HG03354 (cell line): ENCODE results near the gene LRRC4B.
"Not testable (repeated sequence)": the region's sequence is repeated elsewhere in the genome, so short reads cannot be mapped to it uniquely, and the experiment has no call there.

Experiments used
- ATAC-seq: cut with Tn5 transposase; IDR thresholded peaks from one replicate; pipeline ENCODE4 v1.9.1; 2021; ENCODE audit warnings: mild to moderate bottlenecking; ENCODE audit not compliant: unreplicated experiment, poor library complexity, severe bottlenecking

LRRC4B gene

DNA sequence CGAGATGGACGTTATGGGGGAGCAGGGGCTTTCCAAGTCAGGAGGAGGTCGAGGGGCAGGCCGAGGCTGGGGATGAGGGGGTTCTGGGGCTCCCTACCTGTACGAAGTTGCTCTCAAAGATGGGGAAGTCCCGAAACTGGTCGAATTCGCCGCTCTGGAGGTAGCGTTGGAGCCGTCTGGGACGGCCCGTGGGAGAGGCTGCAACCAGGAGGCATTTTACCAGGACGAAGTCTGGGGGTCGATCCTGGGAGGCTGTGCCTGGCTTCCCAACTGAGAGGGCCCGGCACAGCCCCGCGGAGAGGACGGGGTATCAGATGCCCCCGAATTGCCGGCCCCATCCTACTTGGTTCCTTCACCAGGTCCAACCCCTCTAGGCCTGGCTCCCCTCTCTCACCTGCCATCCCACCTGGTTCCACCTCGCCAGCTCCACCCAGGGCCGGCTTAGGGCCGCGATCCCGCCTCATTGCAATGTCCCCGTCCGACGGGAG is 92.5 kb downstream of the LRRC4B start:
- ATAC-seq = peak; percentile 18

DNA sequence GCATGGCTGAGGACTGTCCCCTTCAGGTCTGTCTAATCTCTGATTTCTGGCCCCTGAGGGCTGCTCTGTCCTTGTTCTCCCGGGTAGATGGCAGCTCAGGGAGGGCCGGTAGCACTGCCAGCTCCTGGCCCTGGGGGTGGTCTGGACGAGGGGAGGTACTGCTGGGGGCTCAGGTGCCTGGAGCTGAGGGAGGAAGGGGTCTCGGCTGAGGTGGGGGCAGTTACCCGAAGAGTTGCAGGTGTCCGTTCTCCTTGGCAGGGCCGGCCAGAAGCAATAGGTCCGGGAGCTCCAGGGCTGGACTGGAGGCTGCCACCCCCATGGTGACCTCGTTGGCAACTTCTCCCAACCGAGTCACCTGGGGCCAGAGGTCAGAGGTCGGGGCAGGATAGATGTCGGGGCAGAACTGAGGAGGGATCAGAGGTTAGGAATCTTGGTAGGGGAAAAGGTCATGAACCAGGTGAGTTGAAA is 93.1 kb downstream of the LRRC4B start:
- ATAC-seq = no peak

DNA sequence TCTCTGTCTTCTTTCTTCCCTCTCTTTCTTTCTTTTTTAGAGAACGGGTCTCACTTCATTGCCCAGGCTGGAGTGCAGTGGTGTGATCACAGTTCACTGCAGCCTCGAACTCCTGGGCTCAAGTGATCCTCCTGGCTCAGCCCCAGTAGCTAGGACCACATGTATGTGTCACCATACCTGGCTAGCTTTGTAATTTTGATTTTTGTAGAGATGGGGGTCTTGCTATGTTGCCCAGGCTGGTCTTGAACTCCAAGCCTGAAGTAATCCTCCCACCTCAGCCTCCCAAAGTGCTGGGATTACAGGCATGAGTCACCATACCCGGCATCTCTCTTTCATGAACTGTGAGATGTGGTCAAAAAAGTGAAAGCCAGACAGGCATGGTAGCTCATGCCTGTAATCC is 94.9 kb downstream of the LRRC4B start:
- not testable (repeated sequence) for ATAC-seq

DNA sequence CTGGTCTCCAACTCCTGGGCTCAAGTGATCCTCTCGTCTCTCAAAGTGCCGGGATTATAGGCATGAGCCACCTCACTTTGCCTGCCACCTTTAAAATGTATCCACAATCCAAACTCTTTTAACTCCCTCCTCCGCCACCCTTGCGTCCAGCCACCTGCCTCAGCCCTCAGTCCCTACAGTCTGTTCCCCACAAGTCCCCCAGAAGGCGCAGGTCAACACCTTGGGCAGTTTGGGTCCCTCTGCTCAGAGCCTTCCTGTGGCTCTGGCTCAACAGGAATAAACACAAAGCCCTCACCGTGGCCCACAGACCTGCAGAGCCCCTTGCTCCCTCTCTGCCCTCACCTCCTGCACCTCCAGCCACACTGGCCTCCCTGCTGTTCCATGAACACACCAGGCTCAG is 99.4 kb downstream of the LRRC4B start:
- no peak for ATAC-seq

DNA sequence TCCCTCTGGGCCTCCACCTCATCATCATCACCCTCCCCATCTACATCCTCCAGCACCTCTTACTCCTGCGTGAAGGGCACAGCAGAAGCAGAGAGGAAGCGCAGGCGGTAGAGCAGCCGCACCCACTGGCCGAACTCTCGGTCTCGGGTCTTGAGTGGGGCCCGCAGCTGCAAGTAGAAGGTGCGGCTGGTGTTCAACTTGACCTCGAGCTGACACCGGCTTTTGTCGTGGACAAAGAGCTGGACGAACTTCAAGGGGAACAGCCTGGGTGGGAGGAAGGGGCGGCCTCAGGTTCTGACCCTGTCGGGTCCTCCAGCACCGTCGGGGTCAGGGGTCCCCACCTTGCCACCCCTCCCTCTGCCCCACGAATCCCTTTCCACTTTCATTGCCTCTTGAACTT is 100.7 kb downstream of the LRRC4B start:
- ATAC-seq = no peak
